ENCODE results near the gene RNF213. TPM values are rescaled to one million over a fixed set of nuclear protein-coding genes. Genes with fewer than 3 reads are reported as not detected.

Gene RNF213
- total RNA-seq, 1 experiment from 2014 or later, result 179 TPM

DNA sequence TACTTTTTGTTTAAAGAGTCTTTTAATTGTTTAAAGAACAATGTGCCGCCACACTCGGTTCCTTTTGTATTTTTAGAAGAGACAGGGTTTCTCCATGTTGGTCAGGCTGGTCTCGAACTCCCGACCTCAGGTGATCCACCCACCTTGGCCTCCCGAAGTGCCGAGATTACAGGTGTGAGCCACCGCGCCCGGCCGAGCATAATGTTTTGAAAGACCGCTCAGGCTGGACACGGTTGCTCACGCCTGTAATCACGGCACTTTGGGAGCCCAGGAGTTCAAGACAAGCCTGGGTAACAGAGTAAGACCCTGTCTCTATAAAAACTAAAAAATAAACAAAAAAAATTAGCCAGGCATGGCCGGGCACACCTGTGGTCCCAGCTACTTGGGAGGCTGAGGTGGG is 59.8 kb downstream of the RNF213 start:
- BruUV-seq (replicated peaks), result no TSS peak
- Histone ChIP-seq H3F3A (ENCODE audit: insufficient read depth, low read depth) (no peaks in the 10 kb centered on the region), H3K27ac (no peak overlapping the region), H3K4me1 (replicated peaks; ENCODE audit: insufficient read depth) (no peaks in the 10 kb centered on the region), H3K79me2 (ENCODE audit: low read depth) (no peaks in the 10 kb centered on the region), H3K27me3 (ENCODE audit: insufficient read depth, low read depth) (no peaks in the 10 kb centered on the region), H4K20me1 (ENCODE audit: insufficient read depth) (no peaks in the 10 kb centered on the region), H3K4me2 (no peak overlapping the region), H3K36me3 (ENCODE audit: low read depth) (peaks cover 5% of the 10 kb centered on the region; the same call in 1 of the 2 replicates), H3K9me2 (ENCODE audit: insufficient read depth) (no peaks in the 10 kb centered on the region), H3K9me3 (ENCODE audit: insufficient read depth, low read depth) (no peaks in the 10 kb centered on the region), H2AFZ (no peak overlapping the region), H3K4me3 (no peak overlapping the region)
- intact Hi-C loops (cut with micrococcal nuclease; ENCODE audit: unreplicated experiment), result no loop called here
- ChIA-PET CTCF (no interaction called here), POLR2A (ENCODE audit: unreplicated experiment) (no interaction called here)
- TF ChIP-seq, protein P1, sequence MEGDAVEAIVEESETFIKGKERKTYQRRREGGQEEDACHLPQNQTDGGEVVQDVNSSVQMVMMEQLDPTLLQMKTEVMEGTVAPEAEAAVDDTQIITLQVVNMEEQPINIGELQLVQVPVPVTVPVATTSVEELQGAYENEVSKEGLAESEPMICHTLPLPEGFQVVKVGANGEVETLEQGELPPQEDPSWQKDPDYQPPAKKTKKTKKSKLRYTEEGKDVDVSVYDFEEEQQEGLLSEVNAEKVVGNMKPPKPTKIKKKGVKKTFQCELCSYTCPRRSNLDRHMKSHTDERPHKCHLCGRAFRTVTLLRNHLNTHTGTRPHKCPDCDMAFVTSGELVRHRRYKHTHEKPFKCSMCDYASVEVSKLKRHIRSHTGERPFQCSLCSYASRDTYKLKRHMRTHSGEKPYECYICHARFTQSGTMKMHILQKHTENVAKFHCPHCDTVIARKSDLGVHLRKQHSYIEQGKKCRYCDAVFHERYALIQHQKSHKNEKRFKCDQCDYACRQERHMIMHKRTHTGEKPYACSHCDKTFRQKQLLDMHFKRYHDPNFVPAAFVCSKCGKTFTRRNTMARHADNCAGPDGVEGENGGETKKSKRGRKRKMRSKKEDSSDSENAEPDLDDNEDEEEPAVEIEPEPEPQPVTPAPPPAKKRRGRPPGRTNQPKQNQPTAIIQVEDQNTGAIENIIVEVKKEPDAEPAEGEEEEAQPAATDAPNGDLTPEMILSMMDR (conservative IDR thresholded peaks at IDR 0.05), result no peak
- no peak for TF ChIP-seq EZH2 (IDR thresholded peaks at IDR 0.05; ENCODE audit: low read depth)
- no peak for DNase-seq

DNA sequence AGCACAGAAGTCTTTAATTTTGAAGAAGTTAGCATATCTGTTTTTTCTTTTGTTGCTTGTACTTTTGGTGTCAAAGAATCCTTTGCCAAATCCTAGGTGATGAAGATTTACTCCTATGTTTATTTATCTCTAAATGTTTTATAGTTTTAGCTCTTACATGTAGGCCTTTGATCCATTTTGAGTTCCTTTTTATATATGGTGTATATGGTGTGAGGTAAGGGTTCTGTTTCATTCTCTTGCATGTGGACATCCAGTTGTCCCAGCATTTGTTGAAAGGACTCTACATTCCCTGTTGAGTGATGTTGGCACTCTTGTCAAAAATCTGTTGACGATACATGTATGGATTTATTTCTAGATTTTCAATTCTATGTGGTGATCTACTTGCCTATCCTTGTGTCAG is 62.2 kb downstream of the RNF213 start:
- Histone ChIP-seq H3K79me2 (ENCODE audit: low read depth) (no peaks in the 10 kb centered on the region), H3K9me3 (ENCODE audit: insufficient read depth, low read depth) (no peaks in the 10 kb centered on the region), H3K4me3 (no peak overlapping the region), H3F3A (ENCODE audit: insufficient read depth, low read depth) (no peaks in the 10 kb centered on the region), H3K36me3 (ENCODE audit: low read depth) (peaks cover 5% of the 10 kb centered on the region; the same call in 1 of the 2 replicates), H3K27ac (no peak overlapping the region), H3K27me3 (ENCODE audit: insufficient read depth, low read depth) (no peaks in the 10 kb centered on the region), H3K4me2 (no peak overlapping the region), H3K9me2 (ENCODE audit: insufficient read depth) (no peaks in the 10 kb centered on the region), H3K4me1 (replicated peaks; ENCODE audit: insufficient read depth) (no peaks in the 10 kb centered on the region), H4K20me1 (ENCODE audit: insufficient read depth) (no peaks in the 10 kb centered on the region), H2AFZ (no peak overlapping the region)
- TF ChIP-seq, protein P1 (conservative IDR thresholded peaks at IDR 0.05), result no peak
- TF ChIP-seq EZH2 (IDR thresholded peaks at IDR 0.05; ENCODE audit: low read depth), result no peak
- DNase-seq, result no peak
- no TSS peak for BruUV-seq (replicated peaks)
- ChIA-PET POLR2A (ENCODE audit: unreplicated experiment) (no interaction called here), CTCF (no interaction called here)
- intact Hi-C loops (cut with micrococcal nuclease; ENCODE audit: unreplicated experiment), result no loop called here

DNA sequence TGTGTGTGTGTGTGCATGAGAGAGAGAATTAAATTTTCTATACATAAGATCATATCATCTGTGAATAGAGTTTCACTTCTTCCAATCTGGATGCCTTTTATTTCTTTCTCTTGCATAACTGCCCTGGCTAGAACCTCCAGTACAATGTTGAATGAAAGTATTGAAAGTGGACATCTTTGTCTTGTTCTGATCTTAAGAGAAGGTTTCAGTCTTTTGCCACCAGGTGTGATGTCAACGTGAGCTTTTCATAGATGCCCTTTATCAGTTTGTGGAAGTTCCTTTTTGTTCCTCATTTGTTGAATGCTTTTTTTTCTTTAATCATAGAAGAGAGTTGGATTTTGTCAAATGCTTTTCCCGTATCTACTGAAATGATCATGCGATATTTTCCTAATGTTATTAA is 63.3 kb downstream of the RNF213 start:
- H3K79me2 ChIP-seq (ENCODE audit: low read depth), result no peaks in the 10 kb centered on the region
- intact Hi-C loops (cut with micrococcal nuclease; ENCODE audit: unreplicated experiment), result no loop called here
- ChIA-PET POLR2A (ENCODE audit: unreplicated experiment) (no interaction called here), CTCF (no interaction called here)
- no TSS peak for BruUV-seq (replicated peaks)
- no peaks in the 10 kb centered on the region for H3K27me3 ChIP-seq (ENCODE audit: insufficient read depth, low read depth)
- H3K4me1 ChIP-seq (replicated peaks; ENCODE audit: insufficient read depth), result no peaks in the 10 kb centered on the region
- H3K36me3 ChIP-seq (ENCODE audit: low read depth), result peaks cover 5% of the 10 kb centered on the region; the same call in 1 of the 2 replicates
- H3K4me2 ChIP-seq, result no peak overlapping the region
- no peak overlapping the region for H2AFZ ChIP-seq
- H3K27ac ChIP-seq, result no peak overlapping the region
- H3F3A ChIP-seq (ENCODE audit: insufficient read depth, low read depth), result no peaks in the 10 kb centered on the region
- H3K9me3 ChIP-seq (ENCODE audit: insufficient read depth, low read depth), result no peaks in the 10 kb centered on the region
- no peaks in the 10 kb centered on the region for H3K9me2 ChIP-seq (ENCODE audit: insufficient read depth)
- no peak for DNase-seq
- H3K4me3 ChIP-seq, result no peak overlapping the region
- no peak for TF ChIP-seq EZH2 (IDR thresholded peaks at IDR 0.05; ENCODE audit: low read depth)
- TF ChIP-seq, protein P1 (conservative IDR thresholded peaks at IDR 0.05), result no peak
- no peaks in the 10 kb centered on the region for H4K20me1 ChIP-seq (ENCODE audit: insufficient read depth)

Measured in PC-9 (cell line).